ENCODE results near the gene AREL1. TPM values are rescaled to one million over a fixed set of nuclear protein-coding genes. Genes with fewer than 3 reads are reported as not detected.

Gene AREL1
- total and polyA plus RNA-seq, 10 of the 15 experiments (the other 5 are each of a cell fraction or from before 2014, with no cell fraction given), result 6.2 to 40.4 (median 23.7) TPM

DNA sequence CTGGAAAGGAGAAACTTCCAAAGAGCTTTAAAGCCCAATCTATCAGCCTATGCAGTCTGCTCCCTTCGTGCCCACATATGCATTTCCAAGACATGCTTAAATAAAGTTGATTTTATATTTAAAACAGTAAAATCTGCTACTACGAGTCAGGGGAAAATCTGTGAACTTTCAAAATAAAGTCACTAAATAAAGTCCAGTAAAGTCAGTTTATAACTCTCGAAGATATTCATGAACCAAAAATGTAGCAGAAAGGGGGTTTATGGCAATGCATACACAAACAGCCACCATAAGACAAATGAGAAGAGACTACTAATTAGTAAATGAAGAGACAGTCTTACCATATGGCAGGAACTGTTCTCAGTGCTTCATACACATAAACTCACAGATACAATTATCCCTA lies 19.7 kb downstream of the AREL1 start:
- H3K9ac ChIP-seq (ENCODE audit: control insufficient read depth, insufficient read depth, low read length), result no peak overlapping the region
- ATAC-seq (no peak), DNase-seq (ENCODE audit: low read depth, low spot score) (no peak), FAIRE-seq (no peak)
- H4K20me1 ChIP-seq (ENCODE audit: control insufficient read depth, insufficient read depth), result no peaks in the 10 kb centered on the region
- no TSS peak for BruUV-seq (replicated peaks)
- in situ Hi-C loops (cut with MboI) (no loop called here), intact Hi-C loops (cut with micrococcal nuclease; ENCODE audit: unreplicated experiment) (no loop called here)
- no peak overlapping the region for H3K27ac ChIP-seq (ENCODE audit: control insufficient read depth, insufficient read depth)
- WGBS (ENCODE audit: insufficient coverage, insufficient replicate concordance, low lambda C conversion rate, missing lambda C conversion rate), result 87% methylated on average over 3 of the region's 3 CpGs
- no peaks in the 10 kb centered on the region; the same call in 1 of the 2 replicates for H3K79me2 ChIP-seq (ENCODE audit: control insufficient read depth, insufficient read depth, low read length)
- ChIA-PET RAD21 (ENCODE audit: unreplicated experiment) (interaction anchor here (0.6 kb wide), 1 partner anchor 211 kb away, joined by 4 read pairs; no protein-coding TSS in a partner anchor), CTCF (interaction anchor here (0.9 to 1.4 kb wide), 3 partner anchors 26 to 85 kb away, joined by 3 read pairs; no protein-coding TSS in a partner anchor), SMC1A (ENCODE audit: uncharacterized antibody, unreplicated experiment) (interaction anchor here (1.2 kb wide), 1 partner anchor 65 kb away, joined by 3 read pairs; no protein-coding TSS in a partner anchor), POLR2A (no interaction called here)
- H3K27me3 ChIP-seq (replicated peaks in 1 of 2; ENCODE audit: control insufficient read depth in 2 of 2, insufficient read depth in 2 of 2, low read length in 1 of 2), result no peaks in the 10 kb centered on the region
- H3K9me3 ChIP-seq (replicated peaks; ENCODE audit: control insufficient read depth, insufficient read depth, low read length), result no peaks in the 10 kb centered on the region
- H3K36me3 ChIP-seq (ENCODE audit: control insufficient read depth in 2 of 2, insufficient read depth in 2 of 2, low read length in 1 of 2), result peaks cover 0 to 19% of the 10 kb centered on the region in 2 experiments; a peak in 3 of 4 replicates
- H3K4me1 ChIP-seq (ENCODE audit: control insufficient read depth, insufficient read depth, low read length), result no peaks in the 10 kb centered on the region
- no peak overlapping the region for H2AFZ ChIP-seq (ENCODE audit: control insufficient read depth, low read depth, low read length)
- TF ChIP-seq NR2F1 (conservative IDR thresholded peaks at IDR 0.05), result no peak
- TF ChIP-seq TCF7 (IDR thresholded peaks at IDR 0.05; ENCODE audit: borderline replicate concordance), result no peak
- TF ChIP-seq, protein P1, sequence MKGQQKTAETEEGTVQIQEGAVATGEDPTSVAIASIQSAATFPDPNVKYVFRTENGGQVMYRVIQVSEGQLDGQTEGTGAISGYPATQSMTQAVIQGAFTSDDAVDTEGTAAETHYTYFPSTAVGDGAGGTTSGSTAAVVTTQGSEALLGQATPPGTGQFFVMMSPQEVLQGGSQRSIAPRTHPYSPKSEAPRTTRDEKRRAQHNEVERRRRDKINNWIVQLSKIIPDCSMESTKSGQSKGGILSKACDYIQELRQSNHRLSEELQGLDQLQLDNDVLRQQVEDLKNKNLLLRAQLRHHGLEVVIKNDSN (IDR thresholded peaks at IDR 0.05; ENCODE audit: borderline replicate concordance, extremely low read length, insufficient read depth, low read depth, low read length), result no peak
- TF ChIP-seq ZNF622 (IDR thresholded peaks at IDR 0.05), result no peak
- no peak for TF ChIP-seq POLR2AphosphoS2 (IDR thresholded peaks at IDR 0.05; ENCODE audit: low read depth, low read length)
- no peak for TF ChIP-seq CHD2 (IDR thresholded peaks at IDR 0.05; ENCODE audit: borderline replicate concordance, low read depth, low read length)
- TF ChIP-seq ZNF24 (IDR thresholded peaks at IDR 0.05), result no peak
- no peak for TF ChIP-seq CHD1 (IDR thresholded peaks at IDR 0.05; ENCODE audit: low read depth, low read length)
- TF ChIP-seq YY1 (IDR thresholded peaks at IDR 0.05; ENCODE audit: low read depth, low read length), result no peak
- no peak for TF ChIP-seq SMAD5 (IDR thresholded peaks at IDR 0.05; ENCODE audit: low read depth)
- no peak for TF ChIP-seq PAX5 (IDR thresholded peaks at IDR 0.05; ENCODE audit: borderline replicate concordance, low read depth, low read length)
- TF ChIP-seq, protein P2, sequence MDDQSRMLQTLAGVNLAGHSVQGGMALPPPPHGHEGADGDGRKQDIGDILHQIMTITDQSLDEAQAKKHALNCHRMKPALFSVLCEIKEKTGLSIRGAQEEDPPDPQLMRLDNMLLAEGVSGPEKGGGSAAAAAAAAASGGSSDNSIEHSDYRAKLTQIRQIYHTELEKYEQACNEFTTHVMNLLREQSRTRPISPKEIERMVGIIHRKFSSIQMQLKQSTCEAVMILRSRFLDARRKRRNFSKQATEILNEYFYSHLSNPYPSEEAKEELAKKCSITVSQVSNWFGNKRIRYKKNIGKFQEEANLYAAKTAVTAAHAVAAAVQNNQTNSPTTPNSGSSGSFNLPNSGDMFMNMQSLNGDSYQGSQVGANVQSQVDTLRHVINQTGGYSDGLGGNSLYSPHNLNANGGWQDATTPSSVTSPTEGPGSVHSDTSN (IDR thresholded peaks at IDR 0.05; ENCODE audit: insufficient replicate concordance, low read depth, low read length), result no peak
- no peak for TF ChIP-seq KLF5 (IDR thresholded peaks at IDR 0.05; ENCODE audit: partially characterized antibody)
- no peak for TF ChIP-seq RCOR1 (conservative IDR thresholded peaks at IDR 0.05; ENCODE audit: low read depth, low read length)
- TF ChIP-seq, protein P3, sequence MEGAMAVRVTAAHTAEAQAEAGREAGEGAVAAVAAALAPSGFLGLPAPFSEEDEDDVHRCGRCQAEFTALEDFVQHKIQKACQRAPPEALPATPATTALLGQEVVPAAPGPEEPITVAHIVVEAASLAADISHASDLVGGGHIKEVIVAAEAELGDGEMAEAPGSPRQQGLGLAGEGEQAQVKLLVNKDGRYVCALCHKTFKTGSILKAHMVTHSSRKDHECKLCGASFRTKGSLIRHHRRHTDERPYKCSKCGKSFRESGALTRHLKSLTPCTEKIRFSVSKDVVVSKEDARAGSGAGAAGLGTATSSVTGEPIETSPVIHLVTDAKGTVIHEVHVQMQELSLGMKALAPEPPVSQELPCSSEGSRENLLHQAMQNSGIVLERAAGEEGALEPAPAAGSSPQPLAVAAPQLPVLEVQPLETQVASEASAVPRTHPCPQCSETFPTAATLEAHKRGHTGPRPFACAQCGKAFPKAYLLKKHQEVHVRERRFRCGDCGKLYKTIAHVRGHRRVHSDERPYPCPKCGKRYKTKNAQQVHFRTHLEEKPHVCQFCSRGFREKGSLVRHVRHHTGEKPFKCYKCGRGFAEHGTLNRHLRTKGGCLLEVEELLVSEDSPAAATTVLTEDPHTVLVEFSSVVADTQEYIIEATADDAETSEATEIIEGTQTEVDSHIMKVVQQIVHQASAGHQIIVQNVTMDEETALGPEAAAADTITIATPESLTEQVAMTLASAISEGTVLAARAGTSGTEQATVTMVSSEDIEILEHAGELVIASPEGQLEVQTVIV (IDR thresholded peaks at IDR 0.05; ENCODE audit: borderline replicate concordance, partially characterized antibody), result no peak
- TF ChIP-seq, protein P4, sequence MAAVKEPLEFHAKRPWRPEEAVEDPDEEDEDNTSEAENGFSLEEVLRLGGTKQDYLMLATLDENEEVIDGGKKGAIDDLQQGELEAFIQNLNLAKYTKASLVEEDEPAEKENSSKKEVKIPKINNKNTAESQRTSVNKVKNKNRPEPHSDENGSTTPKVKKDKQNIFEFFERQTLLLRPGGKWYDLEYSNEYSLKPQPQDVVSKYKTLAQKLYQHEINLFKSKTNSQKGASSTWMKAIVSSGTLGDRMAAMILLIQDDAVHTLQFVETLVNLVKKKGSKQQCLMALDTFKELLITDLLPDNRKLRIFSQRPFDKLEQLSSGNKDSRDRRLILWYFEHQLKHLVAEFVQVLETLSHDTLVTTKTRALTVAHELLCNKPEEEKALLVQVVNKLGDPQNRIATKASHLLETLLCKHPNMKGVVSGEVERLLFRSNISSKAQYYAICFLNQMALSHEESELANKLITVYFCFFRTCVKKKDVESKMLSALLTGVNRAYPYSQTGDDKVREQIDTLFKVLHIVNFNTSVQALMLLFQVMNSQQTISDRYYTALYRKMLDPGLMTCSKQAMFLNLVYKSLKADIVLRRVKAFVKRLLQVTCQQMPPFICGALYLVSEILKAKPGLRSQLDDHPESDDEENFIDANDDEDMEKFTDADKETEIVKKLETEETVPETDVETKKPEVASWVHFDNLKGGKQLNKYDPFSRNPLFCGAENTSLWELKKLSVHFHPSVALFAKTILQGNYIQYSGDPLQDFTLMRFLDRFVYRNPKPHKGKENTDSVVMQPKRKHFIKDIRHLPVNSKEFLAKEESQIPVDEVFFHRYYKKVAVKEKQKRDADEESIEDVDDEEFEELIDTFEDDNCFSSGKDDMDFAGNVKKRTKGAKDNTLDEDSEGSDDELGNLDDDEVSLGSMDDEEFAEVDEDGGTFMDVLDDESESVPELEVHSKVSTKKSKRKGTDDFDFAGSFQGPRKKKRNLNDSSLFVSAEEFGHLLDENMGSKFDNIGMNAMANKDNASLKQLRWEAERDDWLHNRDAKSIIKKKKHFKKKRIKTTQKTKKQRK (IDR thresholded peaks at IDR 0.05; ENCODE audit: low read depth, low read length), result no peak
- no peak overlapping the region for H3K4me2 ChIP-seq (ENCODE audit: control insufficient read depth, insufficient read depth)
- no peak overlapping the region for H3K4me3 ChIP-seq

Measured in GM12878 (cell line).